ENCODE measurements around the gene NMBR.
A peak's percentile ranks its signal among the peaks of the same experiment; 100 is the strongest.
"Not testable (repeated sequence)": the region's sequence is repeated elsewhere in the genome, so short reads cannot be mapped to it uniquely, and the experiment has no call there.

NMBR gene

DNA sequence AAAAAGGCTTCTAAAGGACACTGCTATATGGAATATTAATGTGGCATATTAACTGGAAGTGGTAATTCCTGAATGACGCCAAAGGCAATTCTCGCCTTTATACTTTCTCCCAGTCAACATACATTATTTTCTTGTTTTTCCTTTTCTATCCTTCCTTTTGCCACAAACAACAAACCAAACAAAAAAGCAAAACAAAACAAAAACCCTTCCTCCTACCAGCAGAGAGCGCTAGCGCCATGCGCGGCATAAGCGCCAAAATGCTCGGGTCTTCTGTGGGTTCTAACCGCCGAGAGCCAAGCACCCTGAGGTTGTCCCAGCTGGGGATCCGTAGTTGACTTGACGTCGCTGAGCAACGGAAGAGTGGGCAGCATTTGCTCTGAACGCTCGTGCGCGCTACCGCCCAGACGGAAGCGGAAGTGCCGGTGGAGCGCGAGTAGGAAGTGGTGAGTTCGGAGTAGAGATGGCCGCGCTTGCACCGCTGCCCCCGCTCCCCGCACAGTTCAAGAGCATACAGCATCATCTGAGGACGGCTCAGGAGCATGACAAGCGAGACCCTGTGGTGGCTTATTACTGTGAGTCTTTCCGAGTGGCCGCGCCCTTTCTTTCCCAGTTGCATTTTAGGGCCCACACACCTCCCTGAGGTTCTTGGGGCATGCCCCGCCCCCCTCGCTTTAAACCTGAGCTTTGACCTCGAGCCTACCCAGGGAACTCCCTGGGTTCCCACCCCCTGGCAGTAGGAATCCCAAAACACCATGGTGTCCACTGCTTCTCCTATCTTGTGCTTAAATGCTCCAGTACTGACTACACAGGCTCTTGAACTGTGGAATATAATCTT is at the start of gene NMBR, which contains the start of gene VTA1:
Gene NMBR, minus strand, starts transcription at position 295 of the 835 bp plus-strand sequence. CDS start 58,464 bp downstream, outside the sequence.
Gene VTA1, plus strand, starts transcription at position 436 of the 835 bp plus-strand sequence. Its CDS starts 25 bp downstream, at position 461.
- peak; percentile 94 for DNase-seq (ENCODE audit: low spot score)

DNA sequence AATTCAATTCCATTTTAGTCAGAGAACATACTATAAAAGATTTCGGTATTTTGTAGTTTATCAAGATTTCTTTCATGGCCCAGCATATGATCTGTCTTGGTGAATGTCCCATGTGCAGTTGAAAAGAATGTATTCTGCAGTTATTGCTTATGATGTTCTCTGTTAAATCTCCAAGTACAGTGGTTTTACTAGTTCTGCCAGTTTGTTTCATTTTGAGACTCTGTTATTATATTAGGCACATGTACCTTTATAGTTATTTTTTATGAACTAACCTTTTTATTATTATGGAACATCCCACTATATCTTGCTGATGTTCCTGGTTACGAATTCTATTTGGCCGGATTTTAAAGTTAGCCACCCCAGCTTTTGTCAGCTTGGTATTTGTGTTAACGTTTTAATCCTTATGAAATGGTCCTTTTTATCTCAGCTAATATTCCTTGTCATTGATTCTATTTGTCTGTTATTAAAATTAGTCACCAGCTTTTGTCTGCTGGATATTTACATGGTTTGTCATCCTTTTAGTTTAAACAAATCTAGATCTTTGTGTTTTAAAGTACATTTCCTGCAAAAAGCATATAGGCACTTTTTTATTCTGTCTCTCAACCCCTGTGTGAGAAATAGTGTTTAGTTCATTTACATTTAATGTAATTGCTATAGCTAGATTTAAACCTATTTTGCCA is 49.1 kb upstream of the NMBR start:
- DNase-seq (ENCODE audit: low spot score) = no peak

DNA sequence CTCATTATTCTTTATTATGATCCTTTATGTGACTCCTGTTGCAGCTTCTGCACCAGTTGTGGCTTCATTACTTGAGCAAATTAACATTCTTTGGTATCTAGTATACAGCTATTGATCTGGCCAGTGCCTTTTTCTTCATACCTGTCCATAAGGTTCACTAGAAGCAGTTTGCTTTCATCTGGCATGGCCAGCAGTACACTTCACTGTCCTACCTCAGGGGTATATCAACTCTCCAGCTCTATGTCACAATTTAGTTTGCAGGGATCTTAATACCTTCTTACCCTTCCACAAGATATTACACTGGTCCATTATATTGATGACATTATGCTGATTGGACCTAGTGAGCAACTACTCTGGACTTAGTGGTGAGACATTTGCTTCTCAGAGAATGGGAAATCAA is 46.7 kb upstream of the NMBR start:
- no peak for DNase-seq (ENCODE audit: low spot score)

DNA sequence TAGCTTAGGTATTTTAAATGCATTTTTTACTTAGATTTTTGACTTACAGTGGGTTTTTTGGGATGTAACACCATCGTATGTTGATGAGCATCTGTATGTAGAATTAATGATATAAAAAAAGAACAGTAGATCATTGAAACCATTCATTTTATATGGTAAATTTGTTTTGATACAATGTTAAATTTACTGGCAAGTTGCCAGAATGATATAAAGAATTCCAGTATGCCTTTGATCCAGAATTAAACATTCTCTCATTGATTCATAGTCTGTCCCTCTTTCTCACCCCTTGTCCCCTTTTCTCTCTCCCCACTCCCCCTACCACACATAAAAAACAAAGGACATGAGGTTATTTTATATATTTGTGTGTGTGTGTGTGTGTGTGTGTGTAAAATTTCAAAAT is 45.4 kb upstream of the NMBR start:
- DNase-seq (ENCODE audit: low spot score) = no peak

DNA sequence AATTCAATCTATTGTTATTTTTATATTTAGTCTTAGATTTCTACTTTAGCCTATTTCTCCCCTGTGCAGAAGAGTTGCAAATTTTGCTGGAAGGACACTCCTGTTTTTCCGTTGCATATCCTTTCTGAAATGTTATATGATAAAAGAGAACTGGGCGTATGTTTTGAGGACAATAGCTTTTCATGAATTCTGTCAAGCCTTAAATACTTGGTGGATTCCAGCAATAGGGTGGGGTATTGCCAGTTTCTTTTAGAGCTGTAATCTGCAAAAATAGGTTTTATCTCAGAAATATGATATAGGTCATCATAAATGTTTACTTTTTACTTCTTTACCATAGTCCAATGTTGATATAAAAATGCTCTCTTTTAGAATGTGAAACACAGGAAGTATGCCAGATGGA is 42.1 kb upstream of the NMBR start:
- DNase-seq (ENCODE audit: low spot score) = no peak

DNA sequence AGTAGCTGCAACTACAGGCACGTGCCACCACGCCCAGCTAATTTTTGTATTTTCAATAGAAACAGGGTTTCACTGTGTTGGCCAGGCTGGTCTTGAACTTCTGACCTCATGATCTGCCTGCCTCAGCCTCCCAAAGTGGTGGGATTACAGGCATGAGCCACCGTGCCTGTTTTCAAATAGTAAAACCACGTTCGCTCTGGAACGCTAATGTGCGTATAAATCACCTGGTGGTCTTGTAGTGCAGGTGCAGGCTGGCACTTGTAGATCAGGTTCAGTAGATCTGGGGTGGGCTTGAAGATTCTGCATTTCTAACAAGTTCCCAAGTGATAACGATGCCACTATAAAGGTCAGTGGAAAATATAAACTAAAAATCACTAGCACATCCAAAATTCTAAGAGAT is 41.4 kb upstream of the NMBR start:
- DNase-seq (ENCODE audit: low spot score) = not testable (repeated sequence)

DNA sequence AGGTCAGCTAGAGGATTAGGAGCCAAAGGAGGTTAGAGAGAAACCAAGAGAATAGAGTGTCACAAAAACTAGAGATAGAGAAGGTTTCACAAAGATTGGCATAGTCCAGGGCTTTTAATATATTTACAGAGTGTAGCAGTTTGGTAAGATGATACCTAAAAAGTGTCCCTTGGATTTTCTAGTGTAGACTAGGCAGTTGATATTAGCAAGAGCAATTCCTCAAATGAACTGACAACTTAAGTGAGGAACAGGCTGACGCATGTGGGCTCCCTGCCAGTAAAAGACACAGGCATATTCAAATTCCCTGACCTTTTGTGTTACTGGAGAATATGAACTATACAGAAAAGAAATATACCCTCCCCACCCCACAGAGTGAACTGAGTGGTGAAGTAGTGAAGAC is 40.3 kb upstream of the NMBR start:
- DNase-seq (ENCODE audit: low spot score) = peak; percentile 58

DNA sequence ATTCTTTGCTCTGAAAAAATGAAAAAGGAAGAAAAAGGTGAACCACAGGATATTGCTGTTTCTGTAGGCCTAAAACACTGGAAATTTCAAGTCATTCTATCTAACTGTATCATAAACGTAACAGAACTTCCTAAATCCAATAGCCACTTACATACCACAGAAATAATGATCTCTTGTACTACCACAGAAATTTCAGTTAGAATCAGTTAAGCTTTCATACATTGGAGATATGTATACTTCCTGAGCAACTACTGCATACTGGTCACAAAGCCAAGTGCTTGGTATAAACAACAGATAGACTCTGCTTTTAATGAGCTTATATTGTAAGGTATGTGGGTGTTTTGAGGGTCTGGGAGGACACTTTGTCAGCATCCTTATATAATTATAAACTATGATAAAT is 38.7 kb upstream of the NMBR start:
- no peak for DNase-seq (ENCODE audit: low spot score)

DNA sequence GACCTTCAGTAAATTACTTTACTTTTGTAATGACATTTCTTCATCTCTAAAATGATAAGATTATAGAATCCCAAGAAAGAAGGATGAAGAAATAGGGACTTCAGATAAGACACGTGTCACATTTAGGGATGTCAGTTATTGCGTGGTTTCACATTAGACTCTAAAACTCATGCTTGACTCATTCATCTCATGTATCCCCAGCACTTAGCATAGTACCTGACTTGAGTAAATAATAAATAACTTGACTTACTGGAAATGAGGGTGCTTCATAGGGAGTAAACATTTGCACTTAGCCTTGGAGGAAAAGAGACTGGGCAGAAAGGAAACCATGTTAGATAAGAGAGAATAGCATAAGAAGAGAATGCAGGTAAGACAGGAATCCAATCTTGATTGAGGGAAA is 37.4 kb upstream of the NMBR start:
- no peak for DNase-seq (ENCODE audit: low spot score)

DNA sequence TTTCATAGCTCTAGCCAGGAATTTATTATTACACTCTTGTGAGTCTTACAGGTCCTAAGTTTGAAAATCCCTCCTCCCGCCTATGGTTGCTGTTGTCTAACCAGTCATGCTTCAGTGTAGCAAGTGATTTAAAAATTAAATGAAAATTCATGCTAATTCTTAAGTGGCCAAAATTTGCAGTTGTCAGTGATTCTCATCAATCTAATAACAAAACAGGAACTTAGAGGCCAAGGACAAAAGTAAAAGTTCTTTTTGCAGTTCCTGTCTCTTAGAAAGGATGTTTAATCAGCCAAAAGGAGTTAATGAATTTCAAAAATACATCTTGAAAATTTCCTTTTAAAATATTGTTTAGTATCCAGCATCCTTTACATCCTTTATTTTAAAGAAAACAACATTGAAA is 36.4 kb upstream of the NMBR start:
- no peak for DNase-seq (ENCODE audit: low spot score)

DNA sequence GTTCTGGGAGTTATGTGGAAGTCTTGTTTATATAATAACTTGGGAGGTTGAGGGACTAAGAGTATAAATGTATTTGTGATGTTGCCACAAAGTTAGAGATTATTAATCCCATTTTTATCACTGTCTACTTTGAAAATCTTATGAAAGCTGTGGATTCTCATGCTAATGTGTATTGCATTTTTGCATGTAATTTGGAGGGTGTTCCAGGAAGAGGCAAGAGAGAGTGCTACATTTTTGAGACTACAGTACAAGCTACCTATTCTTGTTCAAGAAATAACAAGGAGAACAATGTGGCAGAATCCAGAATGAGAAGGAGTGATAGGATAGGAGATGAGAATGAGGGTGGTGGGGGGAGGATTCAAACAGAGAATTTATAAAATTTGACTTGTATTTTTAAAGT is 35.1 kb upstream of the NMBR start:
- no peak for DNase-seq (ENCODE audit: low spot score)

DNA sequence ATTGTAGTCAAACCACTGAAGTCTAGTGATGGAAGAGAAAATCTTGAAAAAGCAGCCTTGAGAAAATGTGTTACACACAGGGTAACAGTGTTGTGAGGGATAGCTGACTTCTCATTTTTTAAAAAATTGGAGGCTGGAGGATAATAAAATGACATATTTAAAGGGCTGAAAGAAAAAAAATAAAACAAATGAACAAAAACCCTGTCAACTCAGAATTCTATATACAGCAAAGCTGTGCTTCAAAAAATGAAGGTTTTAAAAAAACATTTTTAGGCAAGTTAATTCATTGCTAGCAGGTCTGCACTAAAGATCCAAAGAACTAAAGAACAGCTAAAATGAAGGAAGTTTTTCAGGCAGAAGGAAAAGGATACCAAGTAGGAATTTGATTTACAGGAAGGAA is 31.2 kb upstream of the NMBR start:
- DNase-seq (ENCODE audit: low spot score) = no peak

DNA sequence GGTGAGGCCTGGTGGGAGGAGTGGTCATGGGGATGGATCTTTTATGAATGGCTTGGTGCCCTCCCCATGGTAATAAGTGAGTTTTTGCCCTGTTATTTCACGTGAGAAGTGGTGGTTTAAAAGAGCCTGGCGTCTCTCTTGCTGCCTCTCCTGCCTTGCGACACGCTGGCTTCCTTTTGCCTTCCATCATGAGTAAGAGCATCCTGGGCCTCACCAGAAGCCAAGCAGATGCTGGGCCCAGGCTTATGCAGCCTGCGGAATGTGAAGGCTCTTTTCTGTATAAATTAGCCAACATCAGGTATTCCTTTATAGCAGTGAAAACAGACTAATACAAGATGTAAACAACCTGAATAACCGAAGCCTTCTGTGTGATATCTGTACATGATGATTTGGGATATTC is 27.8 kb upstream of the NMBR start:
- DNase-seq (ENCODE audit: low spot score) = no peak

DNA sequence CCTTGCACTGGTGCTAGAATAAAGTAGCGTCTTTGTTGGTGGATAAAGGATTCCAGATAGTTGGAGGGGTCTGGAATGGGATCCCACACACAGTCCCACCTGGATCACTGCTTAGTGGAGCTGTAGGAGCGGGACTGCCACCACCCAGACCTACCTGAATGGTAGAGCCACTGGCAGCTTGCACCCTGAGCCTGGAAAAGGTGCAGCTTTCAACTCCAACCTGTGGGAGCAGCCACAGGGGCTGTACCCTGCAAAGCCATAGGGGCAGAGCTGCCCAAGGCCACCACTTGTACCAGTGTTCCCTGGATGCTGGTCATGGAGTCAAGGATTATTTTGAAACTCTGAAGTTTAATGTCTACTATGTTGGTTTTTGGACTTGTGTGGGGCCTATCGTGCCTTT is 27.1 kb upstream of the NMBR start:
- DNase-seq (ENCODE audit: low spot score) = no peak

DNA sequence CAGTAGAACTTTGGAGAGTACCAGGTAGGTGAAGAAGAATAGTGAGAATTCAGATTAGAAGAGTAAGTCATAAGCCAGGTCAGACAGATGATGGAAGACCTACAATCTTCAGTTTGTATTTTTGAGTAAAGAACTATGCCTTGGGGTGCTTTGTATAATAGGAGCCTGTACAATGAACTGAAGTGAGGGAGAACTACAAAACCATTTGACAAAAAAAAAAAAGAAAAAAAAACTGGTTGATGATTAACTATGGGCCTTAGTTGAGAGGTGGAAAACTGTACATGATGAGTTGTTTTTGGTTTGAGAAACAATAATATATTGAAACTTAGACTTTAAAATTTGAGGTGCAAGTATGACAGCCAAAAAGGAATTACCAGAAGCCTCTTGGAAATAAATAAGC is 25.8 kb upstream of the NMBR start:
- DNase-seq (ENCODE audit: low spot score) = no peak

DNA sequence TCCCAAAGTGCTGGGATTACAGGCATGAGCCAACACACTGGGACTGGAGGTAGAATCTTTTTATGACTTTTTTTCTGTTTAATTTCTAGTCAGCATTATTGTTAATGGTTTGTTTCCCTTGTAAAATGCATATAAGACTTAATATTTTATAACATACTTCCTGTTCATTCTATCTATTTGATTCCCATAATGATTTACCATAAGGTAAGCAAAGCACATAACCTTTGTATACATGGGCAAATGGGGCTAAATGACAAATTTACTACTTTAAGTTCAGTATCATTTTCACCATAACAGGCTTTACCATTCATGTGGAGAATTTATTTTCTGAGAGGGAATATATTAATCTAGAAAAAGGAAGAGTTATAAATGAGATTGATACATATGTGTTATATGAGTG is 24.4 kb upstream of the NMBR start:
- DNase-seq (ENCODE audit: low spot score) = no peak

DNA sequence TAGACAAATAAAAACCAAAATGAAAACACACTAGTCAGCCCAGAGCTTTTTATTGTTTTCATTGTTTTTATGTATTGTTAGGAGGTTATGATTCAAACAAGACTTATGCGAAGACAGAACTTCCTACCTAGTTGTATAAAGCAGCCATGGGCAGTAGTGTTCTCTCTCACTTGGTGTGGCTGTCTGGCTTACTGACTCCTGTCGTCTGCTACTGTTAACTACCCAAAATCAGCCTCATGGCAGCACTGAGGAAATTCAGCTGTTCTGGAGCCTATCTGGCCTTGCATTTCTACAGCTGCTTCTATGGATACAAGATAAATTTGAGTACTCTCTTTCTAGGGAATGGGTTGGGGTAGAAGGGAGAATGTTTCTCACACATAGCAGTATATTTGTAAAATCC is 20.6 kb upstream of the NMBR start:
- no peak for DNase-seq (ENCODE audit: low spot score)

DNA sequence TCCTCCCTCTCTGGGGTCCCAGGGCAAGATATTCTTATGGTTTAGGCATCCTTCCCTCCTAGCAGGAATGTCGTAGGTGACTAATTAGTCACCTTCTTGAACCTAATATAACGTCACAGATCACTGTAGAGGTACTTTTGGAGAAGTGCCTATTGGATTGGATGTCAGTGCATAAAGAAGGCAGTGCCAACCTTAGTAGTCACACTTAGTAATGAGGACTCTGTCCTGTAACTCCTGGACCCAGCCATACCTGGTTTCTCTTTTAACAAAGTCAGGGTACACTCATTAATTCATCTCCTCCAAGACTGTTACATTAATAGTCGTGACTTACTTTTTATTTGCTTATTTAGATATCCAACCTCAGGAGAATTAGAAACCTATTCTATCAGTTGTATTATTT is 20.1 kb upstream of the NMBR start:
- no peak for DNase-seq (ENCODE audit: low spot score)

DNA sequence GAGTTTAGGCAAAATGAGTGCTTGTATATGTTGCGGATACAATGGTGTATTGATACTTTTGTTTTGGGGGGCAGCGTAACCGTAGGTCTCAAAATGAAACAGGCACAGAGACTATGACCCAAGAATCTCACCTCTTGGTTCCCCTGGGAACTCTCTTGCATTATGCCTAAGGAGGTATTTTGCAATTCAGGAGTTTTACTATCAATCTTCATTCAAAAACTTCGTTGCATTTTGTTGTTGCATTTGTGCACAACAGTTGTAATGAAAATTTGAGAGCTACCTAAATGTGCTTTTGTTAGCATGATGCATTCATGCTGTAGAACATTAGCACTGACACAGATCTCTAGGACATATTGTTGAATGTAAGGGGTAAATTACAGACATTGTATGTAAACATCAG is 18.3 kb upstream of the NMBR start:
- no peak for DNase-seq (ENCODE audit: low spot score)

DNA sequence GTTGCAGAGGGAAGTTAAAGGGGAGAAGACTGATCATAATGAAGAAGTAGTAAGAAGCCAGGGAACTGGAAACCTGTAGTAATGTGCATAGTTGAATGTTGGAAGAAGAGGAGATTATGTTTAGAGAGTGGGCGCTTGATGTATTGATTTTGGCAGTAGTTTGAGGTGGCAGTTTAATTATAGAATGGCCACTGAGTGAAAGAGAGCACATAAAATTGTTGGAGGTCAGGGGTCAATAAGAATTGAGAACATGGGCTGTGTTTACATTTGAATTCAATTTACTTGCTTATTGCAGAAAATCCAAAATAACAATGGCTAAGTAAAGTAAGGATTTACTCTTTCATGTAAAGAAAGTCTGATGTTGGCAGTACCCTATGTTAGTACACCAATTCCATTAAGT is 15.9 kb upstream of the NMBR start:
- no peak for DNase-seq (ENCODE audit: low spot score)

DNA sequence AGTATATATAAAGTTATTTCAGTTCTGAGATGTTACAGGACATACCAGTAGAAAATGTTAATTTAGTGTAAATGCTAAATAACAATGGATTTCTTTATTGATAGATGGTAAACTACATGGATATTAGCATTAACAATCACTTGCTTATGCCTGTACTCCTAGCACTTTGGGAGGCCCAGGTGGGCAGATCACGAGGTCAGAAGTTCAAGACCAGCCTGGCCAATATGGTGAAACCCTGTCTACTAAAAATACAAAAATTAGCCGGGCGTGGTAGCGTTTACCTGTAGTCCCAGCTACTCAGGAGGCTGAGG is 9.8 kb upstream of the NMBR start:
- DNase-seq (ENCODE audit: low spot score) = not testable (repeated sequence)

DNA sequence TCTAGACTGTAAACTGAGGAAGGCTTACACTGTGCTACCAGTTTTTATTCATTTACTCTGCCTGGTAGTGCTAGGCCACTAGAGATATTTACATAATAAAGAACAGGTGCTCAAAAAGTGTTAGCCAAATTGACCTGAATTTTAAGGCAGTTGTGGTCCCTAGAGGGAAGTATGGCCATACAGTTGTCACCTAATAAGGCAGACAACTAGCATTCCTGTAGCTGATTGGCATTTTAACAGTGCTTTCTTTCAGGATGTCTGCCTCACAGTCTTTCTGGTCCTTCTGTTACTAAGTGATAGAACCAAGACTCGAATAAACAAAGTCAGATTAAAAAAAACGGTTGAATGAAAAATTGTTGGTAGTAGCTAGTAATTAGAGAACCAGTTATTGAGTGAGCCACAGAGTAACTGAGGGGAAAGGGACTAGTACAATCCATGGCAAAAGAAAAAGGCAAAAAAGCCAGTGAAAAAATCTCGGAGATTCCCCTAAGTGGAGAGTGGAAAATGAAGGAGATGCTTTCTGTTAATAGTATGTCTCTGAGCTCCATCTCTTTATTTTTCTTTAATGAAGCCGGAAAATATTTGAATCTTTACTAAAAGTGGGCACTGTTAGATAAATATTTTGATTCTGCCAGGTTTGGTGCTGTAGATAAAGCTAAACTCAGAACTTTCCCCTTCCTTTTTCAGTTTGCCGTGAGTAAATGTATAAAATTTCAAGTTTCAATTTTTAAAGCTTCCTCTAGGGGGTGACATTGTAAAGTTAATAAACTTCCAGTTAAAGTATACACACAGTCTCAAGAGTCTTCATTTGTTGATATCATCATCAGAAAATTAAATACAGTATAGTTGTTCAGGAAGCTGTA is 9.2 kb upstream of the NMBR start:
- DNase-seq (ENCODE audit: low spot score) = peak; percentile 26

DNA sequence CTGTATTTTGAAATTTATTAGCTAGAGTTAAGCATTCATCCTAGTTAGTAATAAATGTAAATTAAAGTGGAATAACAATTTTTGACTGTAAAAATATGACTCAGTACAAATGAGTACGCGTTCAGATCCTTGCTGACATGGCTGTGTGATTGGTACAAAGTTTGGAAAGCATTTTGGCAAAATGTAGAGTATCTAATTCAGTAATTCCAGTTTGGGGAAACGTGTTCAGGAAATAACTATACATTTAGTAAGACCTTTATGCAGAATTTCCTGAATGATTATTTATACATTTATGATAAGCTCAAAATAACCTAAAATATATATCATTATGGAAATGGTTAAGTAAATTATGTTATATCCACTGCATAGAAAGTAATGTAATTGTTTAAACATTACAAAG is 8.2 kb upstream of the NMBR start:
- no peak for DNase-seq (ENCODE audit: low spot score)
